ENCODE measurements around the gene RNF6. TPM values are rescaled to one million over a fixed set of nuclear protein-coding genes. Genes with fewer than 3 reads are reported as not detected.
A peak's percentile ranks its signal among the peaks of the same experiment; 100 is the strongest.
"Not testable (repeated sequence)": the region's sequence is repeated elsewhere in the genome, so short reads cannot be mapped to it uniquely, and the experiment has no call there.

The RNF6 gene
- polyA plus RNA-seq, 1 of the 3 experiments (the other 2 are of a cell fraction) = 13.8 TPM

DNA sequence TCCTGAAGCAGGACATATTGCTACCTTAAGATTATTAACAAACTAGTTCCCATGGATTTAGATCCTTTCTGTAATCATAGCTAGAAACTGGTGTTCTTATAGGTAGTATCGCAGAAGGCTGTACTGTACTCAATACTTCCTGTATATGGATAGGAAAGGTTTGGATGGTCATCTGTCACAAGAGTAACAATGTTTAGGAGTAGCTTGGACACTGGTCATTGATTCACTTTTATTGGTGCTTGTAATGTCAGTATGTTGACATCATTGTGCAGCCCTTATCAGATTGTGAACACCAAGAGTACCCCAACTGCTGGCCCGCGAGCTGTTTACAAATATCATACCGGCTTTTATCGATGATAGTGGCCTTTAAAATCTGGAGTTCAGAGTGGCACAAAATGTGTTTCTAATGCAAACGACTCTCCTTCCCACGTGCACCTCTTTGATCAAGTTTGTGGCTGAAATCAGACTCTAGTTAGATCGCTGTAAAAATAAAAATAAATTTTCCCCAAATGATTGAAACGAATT is 31.2 kb upstream of the RNF6 start:
- H3F3A ChIP-seq (replicated peaks; ENCODE audit: insufficient read depth) = no peaks in the 10 kb centered on the region
- 36% methylated on average over 9 of the region's 9 CpGs for WGBS (ENCODE audit: low lambda C conversion rate)
- H3K9me3 ChIP-seq = no peaks in the 10 kb centered on the region
- H2AFZ ChIP-seq (ENCODE audit: low read depth) = peak overlapping the region; percentile 93; the same call in 1 of the 2 replicates
- H3K4me2 ChIP-seq = peak overlapping the region; percentile 80
- peaks cover 8 to 10% of the 10 kb centered on the region in 2 experiments; a peak in 2 of 4 replicates for H3K4me1 ChIP-seq (ENCODE audit: control insufficient read depth in 1 of 2, insufficient read depth in 2 of 2, low read depth in 1 of 2, low read length in 1 of 2)
- H3K27me3 ChIP-seq (ENCODE audit: insufficient read depth) = no peaks in the 10 kb centered on the region
- POLR2A ChIA-PET = no interaction called here
- TF ChIP-seq YY1 (IDR thresholded peaks at IDR 0.05; ENCODE audit: low read depth) (no peak), GATA2 (CRISPR knock-in tag; IDR thresholded peaks at IDR 0.05) (no peak), FOXJ3 (CRISPR knock-in tag; IDR thresholded peaks at IDR 0.05) (no peak), MXI1 (IDR thresholded peaks at IDR 0.05; ENCODE audit: low read depth, low read length) (no peak), TEAD4 (IDR thresholded peaks at IDR 0.05; ENCODE audit: borderline replicate concordance, insufficient read depth) (no peak), FOSL2 (IDR thresholded peaks at IDR 0.05; ENCODE audit: borderline replicate concordance, low read depth) (no peak), GABPA (IDR thresholded peaks at IDR 0.05; ENCODE audit: low read depth) (no peak), RCOR1 (IDR thresholded peaks at IDR 0.05; ENCODE audit: low read length) (no peak), SIN3A (IDR thresholded peaks at IDR 0.05; ENCODE audit: borderline replicate concordance, low read depth, low read length) (no peak), MEF2A (IDR thresholded peaks at IDR 0.05; ENCODE audit: borderline replicate concordance, low read depth) (no peak), USF1 (IDR thresholded peaks at IDR 0.05; ENCODE audit: borderline replicate concordance, low read depth) (no peak), NRF1 (IDR thresholded peaks at IDR 0.05; ENCODE audit: low read depth, low read length) (no peak)
- TF ChIP-seq, protein P1, sequence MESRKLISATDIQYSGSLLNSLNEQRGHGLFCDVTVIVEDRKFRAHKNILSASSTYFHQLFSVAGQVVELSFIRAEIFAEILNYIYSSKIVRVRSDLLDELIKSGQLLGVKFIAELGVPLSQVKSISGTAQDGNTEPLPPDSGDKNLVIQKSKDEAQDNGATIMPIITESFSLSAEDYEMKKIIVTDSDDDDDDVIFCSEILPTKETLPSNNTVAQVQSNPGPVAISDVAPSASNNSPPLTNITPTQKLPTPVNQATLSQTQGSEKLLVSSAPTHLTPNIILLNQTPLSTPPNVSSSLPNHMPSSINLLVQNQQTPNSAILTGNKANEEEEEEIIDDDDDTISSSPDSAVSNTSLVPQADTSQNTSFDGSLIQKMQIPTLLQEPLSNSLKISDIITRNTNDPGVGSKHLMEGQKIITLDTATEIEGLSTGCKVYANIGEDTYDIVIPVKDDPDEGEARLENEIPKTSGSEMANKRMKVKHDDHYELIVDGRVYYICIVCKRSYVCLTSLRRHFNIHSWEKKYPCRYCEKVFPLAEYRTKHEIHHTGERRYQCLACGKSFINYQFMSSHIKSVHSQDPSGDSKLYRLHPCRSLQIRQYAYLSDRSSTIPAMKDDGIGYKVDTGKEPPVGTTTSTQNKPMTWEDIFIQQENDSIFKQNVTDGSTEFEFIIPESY (IDR thresholded peaks at IDR 0.05; ENCODE audit: borderline replicate concordance, low read depth) = no peak
- H3K27ac ChIP-seq (ENCODE audit: low read depth in 2 of 2, low read length in 1 of 2) = peak overlapping the region in 1 of 2 experiments; percentile 88; a peak in 2 of 4 replicates
- no peaks in the 10 kb centered on the region for H3K9me2 ChIP-seq
- no peaks in the 10 kb centered on the region for H3K36me3 ChIP-seq (replicated peaks in 1 of 2; ENCODE audit: control insufficient read depth in 1 of 2, insufficient read depth in 2 of 2, low read length in 1 of 2)
- DNase-seq = no peak
- H3K4me3 ChIP-seq (ENCODE audit: low read depth in 2 of 2, low read length in 1 of 2) = peak overlapping the region; percentile 69 to 90
- H3K79me2 ChIP-seq (ENCODE audit: insufficient read depth) = peaks cover 37% of the 10 kb centered on the region
- peaks cover 35% of the 10 kb centered on the region for H4K20me1 ChIP-seq (ENCODE audit: insufficient read depth)
- H3K9ac ChIP-seq = peak overlapping the region; percentile 75; the same call in 1 of the 2 replicates
- CTCF ChIA-PET = interaction anchor here (0.7 kb wide), 2 partner anchors 23 to 241 kb away, joined by 3 read pairs; no protein-coding TSS in a partner anchor

GRCh38 chr13:26252006-26252405 is 29.9 kb upstream of the RNF6 start:
- DNase-seq; H2AFZ ChIP-seq (ENCODE audit: low read depth); H3K9me2 ChIP-seq; H3K9ac ChIP-seq; H3K27me3 ChIP-seq (ENCODE audit: insufficient read depth); H3K27ac ChIP-seq (ENCODE audit: low read depth in 2 of 2, low read length in 1 of 2); H3F3A ChIP-seq (replicated peaks; ENCODE audit: insufficient read depth); H3K4me1 ChIP-seq (ENCODE audit: control insufficient read depth in 1 of 2, insufficient read depth in 2 of 2, low read depth in 1 of 2, low read length in 1 of 2); POLR2A ChIA-PET; H3K4me3 ChIP-seq (ENCODE audit: low read depth in 2 of 2, low read length in 1 of 2); H3K9me3 ChIP-seq; H3K36me3 ChIP-seq (replicated peaks in 1 of 2; ENCODE audit: control insufficient read depth in 1 of 2, insufficient read depth in 2 of 2, low read length in 1 of 2); H3K4me2 ChIP-seq: not testable (repeated sequence)
- H4K20me1 ChIP-seq (ENCODE audit: insufficient read depth) = peaks cover 23% of the 10 kb centered on the region
- CTCF ChIA-PET = interaction anchor here (0.6 kb wide), 1 partner anchor 230 kb away, joined by 3 read pairs; no protein-coding TSS in a partner anchor
- peaks cover 24% of the 10 kb centered on the region for H3K79me2 ChIP-seq (ENCODE audit: insufficient read depth)
- 87% methylated on average over 4 of the region's 4 CpGs for WGBS (ENCODE audit: low lambda C conversion rate)
